GM15510 (cell line): Measurements from ENCODE around the gene ISL2.

ENCODE experiments used
- POLR2A ChIP-seq: IDR thresholded peaks from 3 replicates; pipeline ENCODE4 v1.6.1; 2011; ENCODE audit warnings: borderline replicate concordance; ENCODE audit not compliant: insufficient read length; ENCODE audit errors: extremely low read depth

Gene ISL2

DNA sequence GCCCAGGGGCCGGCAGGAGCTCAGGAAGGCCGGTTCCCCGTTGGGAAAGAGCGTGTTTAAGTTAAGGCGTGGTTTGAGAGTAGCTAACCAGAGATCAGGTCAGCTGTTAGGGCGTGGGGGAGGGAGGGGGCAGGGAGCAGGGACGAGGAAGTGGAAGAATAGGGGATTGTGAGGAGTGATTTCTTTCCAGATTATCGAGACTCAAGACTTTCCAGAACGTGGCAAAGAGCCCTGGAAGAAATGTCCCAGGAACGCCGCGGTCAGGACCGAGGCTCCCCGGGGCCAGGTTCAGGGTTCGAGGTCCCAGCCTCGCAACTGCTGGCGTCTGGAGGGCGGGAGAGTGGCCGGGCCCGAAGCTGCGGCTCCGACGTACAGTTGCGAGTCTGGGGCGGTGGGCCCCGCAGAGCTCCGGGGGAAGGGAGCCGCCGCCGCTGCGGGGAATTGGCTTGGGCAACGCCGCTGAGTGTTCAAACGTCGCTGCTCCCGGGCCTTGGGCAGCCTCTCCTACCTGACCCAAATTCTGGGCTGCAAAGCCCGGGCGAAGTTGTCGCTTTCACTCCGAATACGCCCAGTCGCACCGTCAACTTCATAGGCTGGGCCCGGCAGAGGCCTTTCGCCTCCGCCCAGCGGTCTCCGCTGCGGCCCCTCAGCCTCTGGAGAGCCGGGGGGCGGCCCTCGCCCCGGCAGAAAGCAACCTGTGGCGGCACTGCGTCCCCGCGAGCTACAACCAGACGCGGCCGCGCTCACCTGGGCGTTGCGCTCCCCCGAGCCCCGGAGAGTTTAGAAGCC is 9.5 kb downstream of the ISL2 start:
- no peak for TF ChIP-seq POLR2A

DNA sequence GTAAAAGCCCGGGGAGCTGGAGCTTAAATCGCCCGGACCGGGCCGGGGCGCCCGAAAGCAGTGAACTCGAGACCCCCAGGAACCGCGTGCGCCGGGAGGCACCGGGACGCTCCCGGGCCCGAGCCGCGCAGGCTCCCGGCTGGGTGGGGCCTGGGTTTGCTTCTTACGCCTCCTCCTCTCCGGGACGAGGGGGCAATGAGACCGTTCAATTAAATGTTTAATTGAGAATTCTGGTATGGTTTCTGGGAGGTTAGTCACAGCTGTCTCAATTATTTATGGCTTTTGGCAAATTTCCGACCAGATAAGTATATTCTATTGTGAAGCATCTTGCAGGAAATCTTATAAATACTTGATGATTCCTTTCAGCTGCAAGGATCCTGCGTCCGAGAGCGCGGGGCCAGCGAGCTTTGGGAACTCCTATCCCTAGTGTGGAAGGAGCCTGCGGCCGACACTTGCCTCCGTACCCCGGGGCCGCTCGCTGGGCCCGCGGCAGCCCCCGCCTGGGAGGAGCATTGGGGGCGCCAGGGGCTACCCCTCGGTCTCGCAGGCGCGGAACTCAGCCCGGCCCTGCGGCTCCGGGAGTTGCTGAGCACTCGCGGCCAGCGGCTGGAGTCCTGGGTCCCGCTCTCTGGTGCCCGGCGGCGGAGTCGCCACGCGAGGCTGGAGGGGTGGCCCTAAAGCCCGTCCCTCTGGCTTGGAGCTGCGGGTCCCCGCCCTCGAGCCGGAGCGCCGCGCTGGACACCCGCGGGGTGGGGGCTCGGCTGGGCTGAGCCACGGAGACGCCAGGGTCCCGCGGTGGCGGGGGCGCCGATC is 10.3 kb downstream of the ISL2 start:
- TF ChIP-seq POLR2A = no peak

DNA sequence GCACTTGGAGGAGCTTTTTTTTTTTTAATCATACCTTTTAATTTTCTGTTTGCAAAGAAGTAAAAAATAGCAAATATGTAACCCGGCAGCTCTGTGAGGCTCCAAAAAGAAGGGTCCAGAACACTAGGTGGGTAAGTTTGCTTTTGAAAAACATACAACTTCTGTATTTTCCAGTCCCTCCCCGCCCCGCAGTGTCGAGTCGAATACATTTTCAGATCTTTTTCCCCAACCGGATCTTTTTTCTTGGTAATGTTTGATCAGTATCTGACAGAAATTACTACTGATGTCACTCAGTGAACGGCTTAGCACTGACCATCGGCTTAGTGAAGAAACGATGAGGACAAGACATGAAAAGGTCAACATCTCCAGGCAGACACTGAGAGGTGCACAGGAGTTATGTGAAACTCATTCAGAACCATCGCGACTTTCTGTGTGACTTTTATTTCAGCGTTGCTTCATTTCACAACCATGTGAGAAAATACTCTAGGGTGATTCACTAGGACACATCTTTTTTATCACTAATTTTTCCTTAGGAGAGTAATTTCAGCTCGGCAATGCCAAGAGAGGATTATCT is 11.0 kb downstream of the ISL2 start:
- TF ChIP-seq POLR2A = no peak

GRCh38 chr15:76349301-76350070 is 12.9 kb downstream of the ISL2 start:
- no peak for TF ChIP-seq POLR2A

- no peak for TF ChIP-seq POLR2A
These were observed 16.5 kb downstream of the ISL2 start for GRCh38 chr15:76353023-76353577.

DNA sequence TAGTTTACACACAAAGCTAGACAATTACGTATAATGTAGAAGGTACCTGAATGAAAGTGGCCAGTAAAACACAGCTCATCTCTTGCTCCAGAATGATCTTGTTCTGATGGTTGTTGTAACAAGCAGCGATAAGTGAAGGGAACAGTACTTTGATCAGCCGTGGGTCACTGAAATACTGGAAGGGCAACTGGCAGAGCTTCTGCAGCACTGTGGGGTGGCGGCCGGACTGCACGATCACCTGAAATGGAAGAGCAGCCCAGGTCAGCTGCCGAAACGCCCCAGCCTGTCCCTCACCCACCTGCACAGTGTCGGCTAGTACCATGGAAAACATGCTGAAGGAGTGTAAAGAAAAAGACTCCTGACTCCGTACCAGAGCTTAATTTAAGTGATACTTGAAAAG is 17.3 kb downstream of the ISL2 start:
- TF ChIP-seq POLR2A = no peak

- TF ChIP-seq POLR2A = no peak
These were observed 18.4 kb downstream of the ISL2 start for GRCh38 chr15:76354823-76355440.

DNA sequence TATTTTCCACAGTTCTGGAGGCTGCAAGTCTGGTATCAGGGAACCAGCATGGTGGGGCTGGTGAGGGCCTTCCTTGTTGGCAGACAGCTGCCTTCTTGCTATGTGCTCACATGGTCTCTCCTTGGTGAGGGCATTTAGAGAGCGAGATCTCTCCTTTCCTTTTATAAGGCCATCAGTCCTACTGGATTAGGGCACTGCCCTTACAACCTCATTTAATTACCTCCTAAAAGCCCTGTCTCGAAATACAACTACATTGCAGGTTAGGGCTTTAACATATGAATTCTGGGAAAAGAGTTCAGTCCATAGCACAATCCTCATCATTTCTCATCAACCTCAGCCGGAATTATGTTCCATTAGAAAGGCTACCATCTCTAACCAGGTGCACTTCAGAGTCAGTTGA is 21.9 kb downstream of the ISL2 start:
- TF ChIP-seq POLR2A = no peak

- TF ChIP-seq POLR2A = no peak
These were observed 22.6 kb downstream of the ISL2 start for GRCh38 chr15:76359152-76359551.

DNA sequence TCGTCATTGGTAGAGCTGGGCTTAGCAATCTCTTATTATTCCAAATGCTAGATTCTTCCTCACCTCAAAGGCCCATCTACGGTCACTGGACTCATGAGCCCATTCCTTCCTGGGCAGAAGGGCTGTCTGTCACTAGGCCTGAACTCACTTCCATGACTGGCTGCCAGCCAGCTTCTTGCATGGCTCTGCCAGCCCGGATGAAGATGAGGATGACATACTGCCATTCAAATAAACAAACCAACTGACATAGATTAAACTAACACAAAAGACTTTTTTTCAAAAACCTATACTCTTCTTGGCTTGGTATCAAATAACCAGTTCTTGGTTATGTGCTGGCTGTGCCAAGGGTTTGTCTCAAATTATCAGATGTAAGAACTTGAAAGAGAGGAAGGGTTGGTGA is 23.8 kb downstream of the ISL2 start:
- no peak for TF ChIP-seq POLR2A

- TF ChIP-seq POLR2A = no peak
These were observed 26.7 kb downstream of the ISL2 start for GRCh38 chr15:76363251-76363650.

DNA sequence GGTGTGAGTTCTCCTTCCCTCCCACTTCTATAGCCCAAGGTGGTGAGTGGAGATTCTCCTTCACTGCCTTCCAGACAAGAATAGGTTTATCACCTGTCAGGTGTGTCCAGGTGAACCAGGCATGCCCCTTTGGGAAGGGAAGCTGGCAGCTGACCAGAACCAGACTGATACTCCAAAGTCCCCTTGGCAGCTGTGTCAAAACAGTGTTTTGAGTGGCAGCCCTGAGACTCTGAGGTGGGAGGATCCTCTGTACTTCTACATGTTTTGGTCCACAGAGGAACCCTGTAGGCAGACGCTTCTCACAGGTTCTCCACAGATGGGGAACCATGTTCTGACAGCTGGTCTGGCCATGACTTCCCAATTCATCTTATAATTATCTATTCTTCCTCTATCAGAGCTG is 30.1 kb downstream of the ISL2 start:
- TF ChIP-seq POLR2A = no peak

DNA sequence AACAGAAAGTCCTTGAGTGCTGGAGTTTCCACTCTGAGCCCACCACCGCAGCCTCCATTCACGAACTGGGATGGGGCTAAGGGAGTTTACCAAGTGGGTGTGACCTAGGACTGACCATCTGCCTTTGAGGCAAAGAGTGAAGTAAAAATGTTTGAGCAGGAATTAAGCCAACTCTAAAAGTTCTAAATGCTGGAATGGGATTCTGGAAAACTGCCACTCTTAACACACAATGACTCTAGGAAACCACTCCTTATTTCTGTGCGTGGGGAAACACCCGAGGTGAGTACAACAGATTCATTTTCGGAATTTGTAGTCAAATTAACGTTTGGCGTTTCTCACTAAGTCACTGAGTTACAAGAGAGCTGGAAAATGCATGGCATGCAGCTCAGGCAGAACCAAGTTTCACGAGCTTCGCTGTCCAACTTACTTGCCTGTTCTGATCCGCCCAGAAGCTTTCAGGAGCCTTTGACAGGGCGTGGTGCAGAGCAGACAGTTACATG is 31.6 kb downstream of the ISL2 start:
- no peak for TF ChIP-seq POLR2A

GRCh38 chr15:76376029-76376428 is 39.5 kb downstream of the ISL2 start:
- no peak for TF ChIP-seq POLR2A

GRCh38 chr15:76376816-76377215 is 40.2 kb downstream of the ISL2 start:
- TF ChIP-seq POLR2A = no peak

GRCh38 chr15:76377217-76377616 is 40.6 kb downstream of the ISL2 start:
- TF ChIP-seq POLR2A = no peak
